ENCODE data around the gene MYH7B.

DNA sequence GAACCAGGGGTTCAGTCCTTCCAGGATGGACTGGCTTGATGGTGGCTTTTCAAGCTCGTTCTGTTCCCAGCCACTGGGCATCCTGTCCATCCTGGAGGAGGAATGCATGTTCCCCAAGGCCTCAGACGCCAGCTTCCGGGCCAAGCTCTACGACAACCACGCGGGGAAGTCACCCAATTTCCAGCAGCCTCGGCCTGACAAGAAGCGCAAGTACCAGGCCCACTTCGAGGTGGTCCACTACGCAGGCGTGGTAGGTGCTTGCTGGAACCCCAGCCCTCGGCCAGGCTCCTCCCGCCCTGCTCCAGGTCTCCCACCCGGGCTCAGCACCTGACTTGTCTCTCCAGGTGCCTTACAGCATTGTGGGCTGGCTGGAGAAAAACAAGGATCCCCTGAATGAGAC is 34.0 kb downstream of the MYH7B start:
- TF ChIP-seq CTCF (IDR thresholded peaks at IDR 0.05; ENCODE audit: low read depth, low read length): no peak
- TF ChIP-seq POLR2A (IDR thresholded peaks at IDR 0.05; ENCODE audit: extremely low read depth, insufficient read length): no peak
- no peak for TF ChIP-seq MAX (IDR thresholded peaks at IDR 0.05; ENCODE audit: low read depth, low read length)
